Stomach (tissue), 4 donors: ENCODE data around the gene RAD21L1.

ENCODE experiments used
- CTCF ChIP-seq, 7 experiments: fragments of 450-650 bp in 4 of 7; fragments of 200-600 bp in 3 of 7; sonication (generic) in 3 of 7; IDR thresholded peaks; one replicate each; pipeline ENCODE4 v1.5.1; 2016 to 2019; ENCODE audit warnings: antibody characterized with exemption in 7 of 7, control low read depth in 2 of 7, mild to moderate bottlenecking in 1 of 7
- POLR2A ChIP-seq, 4 donors: fragments of 450-650 bp; IDR thresholded peaks; one replicate each; pipeline ENCODE4 v1.6.1; 2016; ENCODE audit warnings: antibody characterized with exemption in 4 of 4, control low read depth in 2 of 4, mild to moderate bottlenecking in 1 of 4, moderate library complexity in 1 of 4

GRCh38 chr20:1280195-1281102, 54.6 kb downstream of the RAD21L1 start:
- TF ChIP-seq CTCF (IDR thresholded peaks at IDR 0.05) (no peak), POLR2A (IDR thresholded peaks at IDR 0.05) (no peak)
